Left lung (tissue), 10 donors: ENCODE data around the gene GRK4. TPM values are rescaled to one million over a fixed set of nuclear protein-coding genes. Genes with fewer than 3 reads are reported as not detected.
"Not testable (repeated sequence)": the region's sequence is repeated elsewhere in the genome, so short reads cannot be mapped to it uniquely, and the experiment has no call there.

Source experiments
- ATAC-seq: fragments of 200-7000 bp; cut with Tn5 transposase; one replicate; pipeline ENCODE4 v1.9.1; 2020; ENCODE audit warnings: moderate library complexity
- DNase-seq, 4 donors: peaks; one replicate each; pipeline ENCODE4 v3.0.0-alpha.2; 2013 to 2020
- H3K27ac ChIP-seq, 2 donors: fragments of 200-600 bp; sonication (generic) in 1 of 2; one replicate each; pipeline versions ENCODE4 v1.5.0 to v1.8.0; 2020 to 2021
- H3K27me3 ChIP-seq, 2 donors: fragments of 200-600 bp; sonication (generic) in 1 of 2; one replicate each; pipeline versions ENCODE4 v1.5.0 to v1.8.0; 2020 to 2021
- H3K36me3 ChIP-seq, 2 donors: fragments of 200-600 bp; sonication (generic) in 1 of 2; one replicate each; pipeline versions ENCODE4 v1.5.0 to v1.8.0; 2020 to 2021
- H3K4me1 ChIP-seq, 2 donors: fragments of 200-600 bp; one replicate each; pipeline ENCODE4 v1.8.0; 2021
- H3K4me3 ChIP-seq, 2 donors: fragments of 200-600 bp; sonication (generic) in 1 of 2; one replicate each; pipeline versions ENCODE4 v1.5.0 to v1.8.0; 2020 to 2021; ENCODE audit warnings: mild to moderate bottlenecking in 1 of 2
- H3K9me3 ChIP-seq, 2 donors: fragments of 200-600 bp; sonication (generic) in 1 of 2; one replicate each; pipeline versions ENCODE4 v1.5.0 to v1.8.0; 2020 to 2021
- CTCF ChIP-seq, 2 donors: fragments of 200-600 bp; sonication (generic) in 1 of 2; IDR thresholded peaks; one replicate each; pipeline versions ENCODE4 v1.5.0 to v1.8.0; 2021; ENCODE audit warnings: antibody characterized with exemption in 2 of 2
- intact Hi-C, 2 donors: fragments of 100-400 bp; cut with DNase I; formaldehyde crosslinking; loops; one replicate each; pipeline versions ENCODE4 v1.11.2 to v1.14.2; 2022
- polyA plus RNA-seq, 6 donors: library from polyadenylated mRNA; unstranded; fragments of 120-200 nt; gene quantifications; one replicate each; pipeline ENCODE4 v1.2.1, GENCODE V29; 2013; ENCODE audit not compliant: insufficient read length in 6 of 6
- total RNA-seq, 2 donors: library from RNA; stranded (reverse); fragmentation: NEBNext Ultra II Directional; extraction: Animal tissue kit (Norgen Biotek cat#: 25700); gene quantifications; one replicate each; pipeline ENCODE4 v1.2.1, GENCODE V29; 2021
- donor health status: DM: no; HTN: yes; CAD: no.
- donor health status: DM: no; HTN: no; CAD: no.

Gene GRK4
- total and polyA plus RNA-seq, 8 donors = 5.3 to 23.0 (median 15.9) TPM

- intact Hi-C loops = loop anchor here in 1 of 2 donors (10.0 kb wide), 1 partner anchor 173 kb away; no protein-coding TSS in a partner anchor
- H3K9me3 ChIP-seq = no peaks in the 10 kb centered on the region
- peaks cover 9 to 42% of the 10 kb centered on the region in 2 donors for H3K4me1 ChIP-seq
- H3K27me3 ChIP-seq = no peaks in the 10 kb centered on the region
- H3K4me3 ChIP-seq = no peak overlapping the region
- ATAC-seq (no peak), DNase-seq (no peak)
- H3K27ac ChIP-seq = no peak overlapping the region
- no peak for TF ChIP-seq CTCF (IDR thresholded peaks at IDR 0.05)
- H3K36me3 ChIP-seq = peaks cover 0 to 60% of the 10 kb centered on the region in 2 donors
These were observed 25.4 kb upstream of the GRK4 start for GRCh38 chr4:2937986-2938385.

GRCh38 chr4:2938411-2938810, 25.0 kb upstream of the GRK4 start:
- intact Hi-C loops = loop anchor here in 1 of 2 donors (10.0 kb wide), 1 partner anchor 174 kb away; no protein-coding TSS in a partner anchor

GRCh38 chr4:2938906-2939305, 24.5 kb upstream of the GRK4 start:
- Histone ChIP-seq H3K27ac (no peak overlapping the region), H3K4me1 (peaks cover 4 to 32% of the 10 kb centered on the region in 2 donors), H3K4me3 (no peak overlapping the region), H3K27me3 (no peaks in the 10 kb centered on the region), H3K9me3 (no peaks in the 10 kb centered on the region), H3K36me3 (peaks cover 0 to 69% of the 10 kb centered on the region in 2 donors)
- intact Hi-C loops = loop anchor here in 1 of 2 donors (10.0 kb wide), 1 partner anchor 174 kb away; no protein-coding TSS in a partner anchor
- no peak for ATAC-seq
- no peak for DNase-seq
- TF ChIP-seq CTCF (IDR thresholded peaks at IDR 0.05) = no peak

More at GRCh38 chr4:2938411-2938810, 25.0 kb upstream of the GRK4 start:
- ATAC-seq, H3K9me3 ChIP-seq, H3K4me3 ChIP-seq, H3K27me3 ChIP-seq, H3K27ac ChIP-seq: not testable (repeated sequence)
- peak in 1 of 4 donors; percentile 24 for DNase-seq
- Histone ChIP-seq H3K4me1 (peaks cover 5 to 37% of the 10 kb centered on the region in 2 donors), H3K36me3 (peaks cover 0 to 64% of the 10 kb centered on the region in 2 donors)

- TF ChIP-seq CTCF (IDR thresholded peaks at IDR 0.05) = no peak
- intact Hi-C loops = loop anchor here in 1 of 2 donors (10.0 kb wide), 1 partner anchor 175 kb away; no protein-coding TSS in a partner anchor
- H3K36me3 ChIP-seq = peaks cover 0 to 76% of the 10 kb centered on the region in 2 donors
- no peak overlapping the region for H3K27ac ChIP-seq
- ATAC-seq (no peak), DNase-seq (peak in 1 of 4 donors; percentile 23)
- H3K4me3 ChIP-seq = no peak overlapping the region
- no peaks in the 10 kb centered on the region for H3K9me3 ChIP-seq
- no peaks in the 10 kb centered on the region for H3K27me3 ChIP-seq
- peaks cover 4 to 30% of the 10 kb centered on the region in 2 donors for H3K4me1 ChIP-seq
These were observed 23.8 kb upstream of the GRK4 start for GRCh38 chr4:2939383-2940243.

- intact Hi-C loops = no loop called here
- H3K27ac ChIP-seq = no peak overlapping the region
- TF ChIP-seq CTCF (IDR thresholded peaks at IDR 0.05) = no peak
- H3K27me3 ChIP-seq = no peaks in the 10 kb centered on the region
- no peak overlapping the region for H3K4me3 ChIP-seq
- peaks cover 2 to 26% of the 10 kb centered on the region in 2 donors for H3K4me1 ChIP-seq
- ATAC-seq (no peak), DNase-seq (peak in 1 of 4 donors; percentile 30)
- H3K36me3 ChIP-seq = peaks cover 0 to 85% of the 10 kb centered on the region in 2 donors
- H3K9me3 ChIP-seq = no peaks in the 10 kb centered on the region
These were observed 22.9 kb upstream of the GRK4 start for GRCh38 chr4:2940267-2941137.
